Nephron (organoid): ENCODE measurements around the gene SPRR2B.

Experiments used
- H3K27ac Mint-ChIP-seq, 3 experiments: 2 replicates each; pipeline ENCODE4 v1.8.0; 2020; ENCODE audit warnings: mixed read lengths in 3 of 3, mild to moderate bottlenecking in 2 of 3, moderate library complexity in 1 of 3
- H3K27me3 Mint-ChIP-seq: 2 replicates; pipeline ENCODE4 v1.8.0; 2021; ENCODE audit warnings: low read depth, mild to moderate bottlenecking, moderate library complexity, mixed read lengths
- H3K36me3 Mint-ChIP-seq: 2 replicates; pipeline ENCODE4 v1.8.0; 2020; ENCODE audit warnings: low read depth, mixed read lengths
- H3K4me1 Mint-ChIP-seq: 2 replicates; pipeline ENCODE4 v1.8.0; 2020; ENCODE audit warnings: mixed read lengths
- H3K4me3 Mint-ChIP-seq, 3 experiments: 2 replicates each; pipeline ENCODE4 v1.8.0; 2020; ENCODE audit warnings: mild to moderate bottlenecking in 3 of 3, mixed read lengths in 3 of 3, moderate library complexity in 2 of 3
- H3K9me3 Mint-ChIP-seq: 2 replicates; pipeline ENCODE4 v1.8.0; 2020; ENCODE audit warnings: mixed read lengths
- CTCF ChIP-seq, 3 experiments: fragments of 200-600 bp; sonication (generic); IDR thresholded peaks; one replicate each; pipeline ENCODE4 v1.5.0; 2021; ENCODE audit warnings: antibody characterized with exemption in 3 of 3; ENCODE audit not compliant: unreplicated experiment in 3 of 3

SPRR2B gene

GRCh38 chr1:153049211-153049610, 22.2 kb downstream of the SPRR2B start:
- no peaks in the 10 kb centered on the region for H3K27me3 Mint-ChIP-seq
- no peaks in the 10 kb centered on the region for H3K9me3 Mint-ChIP-seq
- no peak for TF ChIP-seq CTCF (IDR thresholded peaks at IDR 0.05; ENCODE audit: unreplicated experiment in 3 of 3)
- no peak overlapping the region for H3K4me3 Mint-ChIP-seq
- H3K36me3 Mint-ChIP-seq, result no peaks in the 10 kb centered on the region
- no peak overlapping the region for H3K27ac Mint-ChIP-seq
- no peaks in the 10 kb centered on the region for H3K4me1 Mint-ChIP-seq

GRCh38 chr1:153040950-153041631, 30.3 kb downstream of the SPRR2B start, which contains the start of gene SPRR2D:
TSS of gene SPRR2D (minus strand) at chr1:153041120. CDS start at chr1:153040346, 774 bp downstream.
- Mint-ChIP-seq H3K4me3 (no peak within 1 kb of the TSS), H3K9me3 (no peaks in the 10 kb centered on the region), H3K27ac (no peak within 1 kb of the TSS), H3K27me3 (peaks cover 6% of the 10 kb centered on the region), H3K4me1 (no peaks in the 10 kb centered on the region), H3K36me3 (no peaks in the 10 kb centered on the region)
- no peak for TF ChIP-seq CTCF (IDR thresholded peaks at IDR 0.05; ENCODE audit: unreplicated experiment in 3 of 3)

DNA sequence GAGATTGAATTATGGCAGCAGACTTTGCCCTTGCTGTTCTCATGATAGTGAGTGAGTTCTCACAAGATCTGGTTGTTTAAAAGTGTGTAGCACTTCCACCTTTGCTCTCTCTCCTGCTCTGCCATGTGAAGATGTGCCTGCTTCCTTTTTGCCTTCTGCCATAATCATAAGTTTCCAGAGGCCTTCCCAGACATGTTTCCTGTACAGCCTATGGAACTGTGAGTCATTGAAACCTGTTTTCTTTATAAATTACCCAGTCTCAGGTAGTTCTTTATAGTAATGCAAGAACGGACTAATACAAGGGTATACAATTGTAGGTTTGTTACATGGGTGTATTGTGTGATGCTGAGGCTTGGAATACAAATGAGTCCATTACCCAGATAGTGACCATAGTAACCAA, 36.2 kb downstream of the SPRR2B start:
- no peaks in the 10 kb centered on the region for H3K4me1 Mint-ChIP-seq
- H3K36me3 Mint-ChIP-seq, result no peaks in the 10 kb centered on the region
- peaks cover 13% of the 10 kb centered on the region for H3K27me3 Mint-ChIP-seq
- TF ChIP-seq CTCF (IDR thresholded peaks at IDR 0.05; ENCODE audit: unreplicated experiment in 3 of 3), result no peak
- H3K27ac Mint-ChIP-seq, result no peak overlapping the region
- no peaks in the 10 kb centered on the region for H3K9me3 Mint-ChIP-seq
- no peak overlapping the region for H3K4me3 Mint-ChIP-seq

DNA sequence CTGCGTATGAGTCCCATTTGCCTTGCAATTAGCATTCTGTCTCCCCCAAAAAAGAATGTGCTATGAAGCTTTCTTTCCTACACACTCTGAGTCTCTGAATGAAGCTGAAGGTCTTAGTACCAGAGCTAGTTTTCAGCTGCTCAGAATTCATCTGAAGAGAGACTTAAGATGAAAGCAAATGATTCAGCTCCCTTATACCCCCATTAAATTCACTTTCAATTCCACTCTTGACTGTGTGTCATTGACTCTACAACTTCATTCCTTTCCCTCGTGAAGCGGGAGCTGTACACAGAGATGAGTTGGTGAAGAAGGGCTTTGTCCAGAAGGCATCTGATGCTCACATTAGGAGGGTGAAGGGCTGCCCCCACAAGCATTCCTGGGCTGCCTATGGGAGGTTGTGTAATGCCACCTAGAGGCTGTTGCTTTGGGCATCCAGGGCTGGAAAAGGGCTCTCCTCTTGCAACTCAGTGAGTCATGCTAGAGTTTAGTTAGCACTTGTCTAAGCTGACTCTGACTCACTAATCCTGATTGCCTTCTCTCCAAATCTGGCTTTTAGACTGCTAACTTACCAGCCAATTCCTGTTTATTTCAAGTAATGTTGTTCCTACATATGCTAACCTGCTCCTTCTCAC, 38.6 kb downstream of the SPRR2B start:
- no peaks in the 10 kb centered on the region for H3K9me3 Mint-ChIP-seq
- no peak overlapping the region for H3K27ac Mint-ChIP-seq
- peaks cover 9% of the 10 kb centered on the region for H3K27me3 Mint-ChIP-seq
- TF ChIP-seq CTCF (IDR thresholded peaks at IDR 0.05; ENCODE audit: unreplicated experiment in 3 of 3), result no peak
- H3K36me3 Mint-ChIP-seq, result no peaks in the 10 kb centered on the region
- no peak overlapping the region for H3K4me3 Mint-ChIP-seq
- no peaks in the 10 kb centered on the region for H3K4me1 Mint-ChIP-seq

DNA sequence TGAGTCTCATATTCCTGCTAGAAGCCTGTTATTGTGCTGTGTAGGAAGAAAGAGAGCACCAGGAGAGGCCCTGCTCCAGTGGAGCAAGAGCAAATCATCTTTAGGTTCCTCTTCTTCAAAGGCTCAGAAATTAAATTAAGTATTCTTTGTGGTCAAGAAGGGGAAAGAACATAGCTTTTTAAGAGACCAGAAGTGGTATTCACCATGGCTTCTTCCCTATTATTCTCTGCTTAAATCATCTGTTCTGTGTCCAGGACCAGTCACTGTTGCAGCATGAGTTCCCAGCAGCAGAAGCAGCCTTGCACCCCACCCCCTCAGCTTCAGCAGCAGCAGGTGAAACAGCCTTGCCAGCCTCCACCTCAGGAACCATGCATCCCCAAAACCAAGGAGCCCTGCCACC, 39.3 kb downstream of the SPRR2B start:
- Mint-ChIP-seq H3K4me3 (no peak overlapping the region), H3K4me1 (no peaks in the 10 kb centered on the region), H3K27me3 (peaks cover 9% of the 10 kb centered on the region), H3K9me3 (no peaks in the 10 kb centered on the region), H3K36me3 (no peaks in the 10 kb centered on the region), H3K27ac (no peak overlapping the region)
- no peak for TF ChIP-seq CTCF (IDR thresholded peaks at IDR 0.05; ENCODE audit: unreplicated experiment in 3 of 3)

DNA sequence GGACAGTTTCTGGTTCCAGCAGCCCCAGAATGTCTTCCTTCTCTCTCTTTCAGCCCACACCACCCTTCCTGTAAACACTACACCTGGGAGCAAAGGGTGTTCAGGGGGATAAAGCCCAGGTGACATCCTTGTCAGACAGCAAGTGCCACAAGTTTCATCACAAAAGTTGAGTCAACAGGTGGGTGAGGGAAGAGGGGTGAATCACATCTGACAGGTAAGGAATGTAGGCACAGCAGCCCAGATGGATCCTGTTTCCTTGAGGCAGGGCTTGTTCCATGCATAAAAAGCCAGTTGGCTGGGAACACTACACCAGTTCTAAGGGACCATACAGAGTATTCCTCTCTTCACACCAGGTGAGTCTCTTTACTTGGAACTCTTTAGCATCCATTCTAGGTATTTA, 40.5 kb downstream of the SPRR2B start, which contains the start of gene SPRR1B:
TSS of gene SPRR1B (plus strand) at position 309 of the 400 bp plus-strand sequence. CDS start 1,143 bp downstream, outside the sequence.
- H3K27ac Mint-ChIP-seq, result no peak within 1 kb of the TSS
- peaks cover 9% of the 10 kb centered on the region for H3K27me3 Mint-ChIP-seq
- no peaks in the 10 kb centered on the region for H3K4me1 Mint-ChIP-seq
- H3K36me3 Mint-ChIP-seq, result no peaks in the 10 kb centered on the region
- no peaks in the 10 kb centered on the region for H3K9me3 Mint-ChIP-seq
- no peak for TF ChIP-seq CTCF (IDR thresholded peaks at IDR 0.05; ENCODE audit: unreplicated experiment in 3 of 3)
- H3K4me3 Mint-ChIP-seq, result no peak within 1 kb of the TSS
